GM23338 (cell line): ENCODE data around the gene ANO6.

ENCODE experiments used
- CREB1 ChIP-seq: fragments of 250-450 bp; sonication (Bioruptor Pico); IDR thresholded peaks from 2 replicates; pipeline ENCODE4 v1.5.0; 2020; ENCODE audit warnings: low read depth, mild to moderate bottlenecking, moderate library complexity
- CTCF ChIP-seq, 2 experiments: fragments of 200-600 bp in 1 of 2; sonication (generic) in 1 of 2; conservative IDR thresholded peaks; 2 replicates each; pipeline versions ENCODE4 v1.5.1 to v1.6.1; 2016 to 2017; ENCODE audit warnings: antibody characterized with exemption in 2 of 2, low read depth in 2 of 2, mild to moderate bottlenecking in 2 of 2, moderate library complexity in 1 of 2
- ETS1 ChIP-seq: IDR thresholded peaks from 2 replicates; pipeline ENCODE4 v1.6.1; 2016; ENCODE audit warnings: antibody characterized with exemption
- EZH2 ChIP-seq: fragments of 200-600 bp; sonication (generic); IDR thresholded peaks from one replicate; pipeline ENCODE4 v1.8.0; 2017; ENCODE audit warnings: antibody characterized with exemption, mild to moderate bottlenecking, low read depth; ENCODE audit not compliant: unreplicated experiment
- EZH2phosphoT487 ChIP-seq: fragments of 200-600 bp; sonication (generic); IDR thresholded peaks from one replicate; pipeline ENCODE4 v1.8.1; 2018; ENCODE audit warnings: antibody characterized with exemption; ENCODE audit not compliant: unreplicated experiment
- JUNB ChIP-seq: IDR thresholded peaks from one replicate; pipeline ENCODE4 v1.6.1; 2016; ENCODE audit warnings: antibody characterized with exemption; ENCODE audit not compliant: unreplicated experiment
- NANOG ChIP-seq: IDR thresholded peaks from 2 replicates; pipeline ENCODE4 v1.6.1; 2016; ENCODE audit warnings: antibody characterized with exemption, borderline replicate concordance
- POLR2AphosphoS5 ChIP-seq: IDR thresholded peaks from 2 replicates; pipeline ENCODE4 v1.6.1; 2016; ENCODE audit warnings: antibody characterized with exemption, low read depth
- REST ChIP-seq: IDR thresholded peaks from one replicate; pipeline ENCODE4 v1.6.1; 2018; ENCODE audit warnings: antibody characterized with exemption; ENCODE audit not compliant: unreplicated experiment
- STAT1 ChIP-seq: IDR thresholded peaks from one replicate; pipeline ENCODE4 v1.6.1; 2016; ENCODE audit warnings: antibody characterized with exemption; ENCODE audit not compliant: unreplicated experiment
- ZNF114 ChIP-seq: fragments of 250-450 bp; sonication (Bioruptor Pico); IDR thresholded peaks from 2 replicates; pipeline ENCODE4 v1.5.0; 2020; ENCODE audit warnings: mild to moderate bottlenecking, moderate library complexity
- ZNF331 ChIP-seq: fragments of 250-450 bp; sonication (Bioruptor Pico); IDR thresholded peaks from 2 replicates; pipeline ENCODE4 v1.5.0; 2020; ENCODE audit warnings: low read depth, mild to moderate bottlenecking, moderate library complexity
- TF ChIP-seq, protein P1 (sequence below): fragments of 250-450 bp; sonication (Bioruptor Pico); IDR thresholded peaks from 2 replicates; pipeline ENCODE4 v1.5.0; 2020; ENCODE audit warnings: mild to moderate bottlenecking, moderate library complexity

GRCh38 chr12:45389426-45389825, 173.5 kb downstream of the ANO6 start:
- TF ChIP-seq REST, result no peak
- TF ChIP-seq CTCF (conservative IDR thresholded peaks at IDR 0.05; ENCODE audit: low read depth in 2 of 2), result no peak
- no peak for TF ChIP-seq POLR2AphosphoS5
- TF ChIP-seq EZH2, result no peak
- no peak for TF ChIP-seq EZH2phosphoT487
- no peak for TF ChIP-seq JUNB
- TF ChIP-seq ZNF331 (CRISPR knock-in tag), result no peak
- no peak for TF ChIP-seq ETS1
- TF ChIP-seq CREB1 (CRISPR knock-in tag), result no peak
- no peak for TF ChIP-seq NANOG
- no peak for TF ChIP-seq STAT1
- TF ChIP-seq ZNF114 (CRISPR knock-in tag), result no peak
- TF ChIP-seq, protein P1, sequence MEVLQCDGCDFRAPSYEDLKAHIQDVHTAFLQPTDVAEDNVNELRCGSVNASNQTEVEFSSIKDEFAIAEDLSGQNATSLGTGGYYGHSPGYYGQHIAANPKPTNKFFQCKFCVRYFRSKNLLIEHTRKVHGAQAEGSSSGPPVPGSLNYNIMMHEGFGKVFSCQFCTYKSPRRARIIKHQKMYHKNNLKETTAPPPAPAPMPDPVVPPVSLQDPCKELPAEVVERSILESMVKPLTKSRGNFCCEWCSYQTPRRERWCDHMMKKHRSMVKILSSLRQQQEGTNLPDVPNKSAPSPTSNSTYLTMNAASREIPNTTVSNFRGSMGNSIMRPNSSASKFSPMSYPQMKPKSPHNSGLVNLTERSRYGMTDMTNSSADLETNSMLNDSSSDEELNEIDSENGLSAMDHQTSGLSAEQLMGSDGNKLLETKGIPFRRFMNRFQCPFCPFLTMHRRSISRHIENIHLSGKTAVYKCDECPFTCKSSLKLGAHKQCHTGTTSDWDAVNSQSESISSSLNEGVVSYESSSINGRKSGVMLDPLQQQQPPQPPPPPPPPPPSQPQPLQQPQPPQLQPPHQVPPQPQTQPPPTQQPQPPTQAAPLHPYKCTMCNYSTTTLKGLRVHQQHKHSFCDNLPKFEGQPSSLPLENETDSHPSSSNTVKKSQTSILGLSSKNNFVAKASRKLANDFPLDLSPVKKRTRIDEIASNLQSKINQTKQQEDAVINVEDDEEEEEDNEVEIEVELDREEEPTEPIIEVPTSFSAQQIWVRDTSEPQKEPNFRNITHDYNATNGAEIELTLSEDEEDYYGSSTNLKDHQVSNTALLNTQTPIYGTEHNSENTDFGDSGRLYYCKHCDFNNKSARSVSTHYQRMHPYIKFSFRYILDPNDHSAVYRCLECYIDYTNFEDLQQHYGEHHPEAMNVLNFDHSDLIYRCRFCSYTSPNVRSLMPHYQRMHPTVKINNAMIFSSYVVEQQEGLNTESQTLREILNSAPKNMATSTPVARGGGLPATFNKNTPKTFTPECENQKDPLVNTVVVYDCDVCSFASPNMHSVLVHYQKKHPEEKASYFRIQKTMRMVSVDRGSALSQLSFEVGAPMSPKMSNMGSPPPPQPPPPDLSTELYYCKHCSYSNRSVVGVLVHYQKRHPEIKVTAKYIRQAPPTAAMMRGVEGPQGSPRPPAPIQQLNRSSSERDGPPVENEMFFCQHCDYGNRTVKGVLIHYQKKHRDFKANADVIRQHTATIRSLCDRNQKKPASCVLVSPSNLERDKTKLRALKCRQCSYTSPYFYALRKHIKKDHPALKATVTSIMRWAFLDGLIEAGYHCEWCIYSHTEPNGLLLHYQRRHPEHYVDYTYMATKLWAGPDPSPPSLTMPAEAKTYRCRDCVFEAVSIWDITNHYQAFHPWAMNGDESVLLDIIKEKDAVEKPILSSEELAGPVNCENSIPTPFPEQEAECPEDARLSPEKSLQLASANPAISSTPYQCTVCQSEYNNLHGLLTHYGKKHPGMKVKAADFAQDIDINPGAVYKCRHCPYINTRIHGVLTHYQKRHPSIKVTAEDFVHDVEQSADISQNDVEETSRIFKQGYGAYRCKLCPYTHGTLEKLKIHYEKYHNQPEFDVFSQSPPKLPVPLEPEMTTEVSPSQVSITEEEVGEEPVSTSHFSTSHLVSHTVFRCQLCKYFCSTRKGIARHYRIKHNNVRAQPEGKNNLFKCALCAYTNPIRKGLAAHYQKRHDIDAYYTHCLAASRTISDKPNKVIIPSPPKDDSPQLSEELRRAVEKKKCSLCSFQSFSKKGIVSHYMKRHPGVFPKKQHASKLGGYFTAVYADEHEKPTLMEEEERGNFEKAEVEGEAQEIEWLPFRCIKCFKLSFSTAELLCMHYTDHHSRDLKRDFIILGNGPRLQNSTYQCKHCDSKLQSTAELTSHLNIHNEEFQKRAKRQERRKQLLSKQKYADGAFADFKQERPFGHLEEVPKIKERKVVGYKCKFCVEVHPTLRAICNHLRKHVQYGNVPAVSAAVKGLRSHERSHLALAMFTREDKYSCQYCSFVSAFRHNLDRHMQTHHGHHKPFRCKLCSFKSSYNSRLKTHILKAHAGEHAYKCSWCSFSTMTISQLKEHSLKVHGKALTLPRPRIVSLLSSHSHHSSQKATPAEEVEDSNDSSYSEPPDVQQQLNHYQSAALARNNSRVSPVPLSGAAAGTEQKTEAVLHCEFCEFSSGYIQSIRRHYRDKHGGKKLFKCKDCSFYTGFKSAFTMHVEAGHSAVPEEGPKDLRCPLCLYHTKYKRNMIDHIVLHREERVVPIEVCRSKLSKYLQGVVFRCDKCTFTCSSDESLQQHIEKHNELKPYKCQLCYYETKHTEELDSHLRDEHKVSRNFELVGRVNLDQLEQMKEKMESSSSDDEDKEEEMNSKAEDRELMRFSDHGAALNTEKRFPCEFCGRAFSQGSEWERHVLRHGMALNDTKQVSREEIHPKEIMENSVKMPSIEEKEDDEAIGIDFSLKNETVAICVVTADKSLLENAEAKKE (CRISPR knock-in tag), result no peak
